HL-60 (cell line): Measurements from ENCODE around the gene HLCS.

Source experiments
- DNase-seq, 2 experiments: peaks; one replicate each; pipeline ENCODE4 v3.0.0-alpha.2; 2010 to 2020; ENCODE audit warnings: low read depth in 1 of 2, low spot score in 1 of 2
- H3K27ac ChIP-seq: fragments of 250-450 bp; sonication (Bioruptor Pico); replicated peaks from 2 replicates; pipeline ENCODE4 v1.5.1; 2020; ENCODE audit warnings: mild to moderate bottlenecking, moderate library complexity
- H3K27me3 ChIP-seq: fragments of 250-450 bp; sonication (Bioruptor Pico); 2 replicates; pipeline ENCODE4 v1.5.1; 2021; ENCODE audit warnings: mild to moderate bottlenecking, moderate library complexity; ENCODE audit not compliant: insufficient read depth, poor library complexity, severe bottlenecking
- H3K4me3 ChIP-seq: replicated peaks from 2 replicates; pipeline ENCODE4 v1.5.1; 2011; ENCODE audit warnings: mild to moderate bottlenecking, control low read depth, low read length; ENCODE audit not compliant: insufficient read depth
- CTCF ChIP-seq: IDR thresholded peaks from one replicate; pipeline ENCODE4 v1.5.1; 2011; ENCODE audit warnings: low read length, control low read depth, inconsistent platforms; ENCODE audit not compliant: insufficient read depth
- GABPA ChIP-seq: IDR thresholded peaks from 2 replicates; pipeline ENCODE4 v1.6.1; 2012; ENCODE audit warnings: low read depth
- POLR2AphosphoS5 ChIP-seq: IDR thresholded peaks from 2 replicates; pipeline ENCODE4 v1.6.1; 2012; ENCODE audit warnings: low read depth
- REST ChIP-seq: IDR thresholded peaks from 2 replicates; pipeline ENCODE4 v1.6.1; 2012; ENCODE audit warnings: low read depth; ENCODE audit not compliant: insufficient replicate concordance
- SPI1 ChIP-seq: IDR thresholded peaks from 2 replicates; pipeline ENCODE4 v1.6.1; 2012; ENCODE audit warnings: low read depth, mild to moderate bottlenecking, borderline replicate concordance

Gene HLCS

GRCh38 chr21:36757196-36757595 is 209.3 kb downstream of the HLCS start:
- TF ChIP-seq GABPA (no peak), POLR2AphosphoS5 (no peak), SPI1 (no peak), REST (no peak), CTCF (no peak)
- H3K4me3 ChIP-seq = no peak overlapping the region
- no peak for DNase-seq
- peaks cover 2% of the 10 kb centered on the region for H3K27me3 ChIP-seq
- H3K27ac ChIP-seq = no peak overlapping the region

DNA sequence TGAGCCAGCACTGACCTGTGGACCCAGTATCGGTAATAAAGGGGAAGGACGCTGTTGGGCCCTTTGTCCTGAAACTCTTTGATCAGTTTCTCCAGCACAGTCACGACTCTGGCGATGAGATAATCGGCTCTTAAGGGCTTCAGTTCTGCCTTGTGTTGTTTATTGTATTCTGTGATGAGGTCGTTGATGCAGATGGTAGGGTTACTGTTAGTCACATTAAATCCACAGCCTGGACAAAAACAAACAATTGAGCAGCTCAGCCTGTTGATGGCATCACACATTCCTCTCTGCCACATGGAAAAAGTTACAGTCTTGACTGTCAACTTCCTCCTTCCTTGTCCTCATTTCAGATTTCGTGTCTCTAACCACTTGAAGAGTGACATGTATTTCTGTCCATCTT is 209.9 kb downstream of the HLCS start:
- TF ChIP-seq REST (no peak), GABPA (no peak), SPI1 (no peak), POLR2AphosphoS5 (no peak), CTCF (no peak)
- DNase-seq = no peak

DNA sequence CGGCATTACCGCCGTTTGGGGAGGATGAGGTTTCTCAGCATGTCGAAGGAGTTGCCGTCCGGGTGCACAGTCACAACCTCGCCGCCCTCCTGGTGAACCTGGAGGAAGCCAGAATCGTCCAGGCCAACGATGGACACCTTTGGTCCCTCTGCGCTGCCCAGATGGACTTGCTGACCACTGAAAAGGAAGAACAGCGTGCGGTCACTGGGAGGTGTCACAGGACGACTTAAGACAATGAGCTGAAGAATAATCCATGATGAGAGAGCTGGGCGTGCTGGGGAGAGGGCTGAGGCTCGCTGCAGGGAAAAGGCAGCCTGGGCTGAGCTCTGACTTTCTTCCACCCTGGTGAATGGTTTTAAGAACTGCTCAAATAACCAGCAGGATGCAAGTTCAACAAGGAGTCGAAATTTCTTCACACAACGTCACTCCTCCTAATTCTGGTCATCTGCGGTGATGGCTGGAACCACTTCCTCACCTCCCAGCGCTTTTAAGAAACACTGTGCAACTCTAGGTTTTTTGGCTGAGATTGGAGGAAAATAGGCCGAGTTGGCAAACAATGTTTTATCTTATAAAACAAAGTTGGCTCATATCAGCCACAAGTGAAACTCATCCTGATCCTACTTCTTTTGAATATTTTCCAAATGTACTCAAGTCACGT is 212.1 kb downstream of the HLCS start:
- Histone ChIP-seq H3K4me3 (no peak overlapping the region), H3K27me3 (peaks cover 7% of the 10 kb centered on the region), H3K27ac (no peak overlapping the region)
- peak in 1 of 2 experiments; percentile 25 for DNase-seq
- TF ChIP-seq POLR2AphosphoS5 (0 out of 2 replicates have a peak, but pooled peaks have one; percentile 19), GABPA (no peak), SPI1 (peak; percentile 67)

More for the DNA sequence above, 209.9 kb downstream of the HLCS start:
- Histone ChIP-seq H3K4me3 (no peak overlapping the region), H3K27ac (no peak overlapping the region), H3K27me3 (peaks cover 7% of the 10 kb centered on the region)

DNA sequence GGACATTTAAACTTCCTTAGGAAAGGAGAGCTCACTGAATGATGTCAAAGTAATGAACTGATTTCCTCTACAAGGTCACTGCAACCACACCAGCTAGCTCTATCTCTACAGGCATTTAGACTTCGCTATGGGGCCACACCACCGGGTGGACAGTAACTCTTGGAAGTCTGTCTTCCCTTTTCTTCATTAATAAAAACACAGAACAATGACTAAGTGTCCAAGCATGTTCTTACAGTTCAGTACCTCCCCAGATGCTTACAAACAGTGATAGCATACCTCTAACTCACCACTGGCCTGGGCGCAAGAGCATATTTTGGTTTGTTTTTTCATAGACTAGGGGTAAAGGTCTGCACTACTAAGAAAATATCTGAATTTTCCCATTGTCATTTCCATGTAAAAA is 212.9 kb downstream of the HLCS start:
- TF ChIP-seq GABPA = no peak
- TF ChIP-seq SPI1 = no peak
- TF ChIP-seq REST = no peak
- no peak for TF ChIP-seq CTCF
- no peak for TF ChIP-seq POLR2AphosphoS5
- Histone ChIP-seq H3K4me3 (no peak overlapping the region), H3K27me3 (peaks cover 12% of the 10 kb centered on the region), H3K27ac (no peak overlapping the region)
- DNase-seq = no peak
